HG03196 (cell line): ENCODE data around the gene KAZN.

Experiments used
- ATAC-seq: cut with Tn5 transposase; IDR thresholded peaks from one replicate; pipeline ENCODE4 v1.9.1; 2021; ENCODE audit not compliant: unreplicated experiment

KAZN gene

DNA sequence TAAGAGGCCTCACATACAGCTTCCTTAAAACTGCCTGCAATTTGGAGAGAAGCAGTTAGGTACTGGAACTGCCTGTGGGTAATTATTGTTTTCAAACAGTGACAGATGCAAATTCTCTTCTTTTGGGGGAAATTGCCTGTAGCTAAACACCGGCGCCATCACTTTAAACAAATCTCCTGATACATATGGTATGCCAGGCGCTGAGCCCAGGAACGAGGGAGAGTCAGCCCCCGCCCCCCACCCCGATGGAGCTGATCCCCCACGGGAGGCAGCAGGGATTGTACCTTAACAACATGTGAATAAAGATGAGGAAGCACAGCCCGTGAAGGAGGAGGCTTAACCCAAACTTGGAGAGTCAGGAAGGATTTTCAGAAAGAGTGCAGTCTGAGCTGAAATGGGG lies 562.1 kb downstream of the KAZN start:
- ATAC-seq: no peak

DNA sequence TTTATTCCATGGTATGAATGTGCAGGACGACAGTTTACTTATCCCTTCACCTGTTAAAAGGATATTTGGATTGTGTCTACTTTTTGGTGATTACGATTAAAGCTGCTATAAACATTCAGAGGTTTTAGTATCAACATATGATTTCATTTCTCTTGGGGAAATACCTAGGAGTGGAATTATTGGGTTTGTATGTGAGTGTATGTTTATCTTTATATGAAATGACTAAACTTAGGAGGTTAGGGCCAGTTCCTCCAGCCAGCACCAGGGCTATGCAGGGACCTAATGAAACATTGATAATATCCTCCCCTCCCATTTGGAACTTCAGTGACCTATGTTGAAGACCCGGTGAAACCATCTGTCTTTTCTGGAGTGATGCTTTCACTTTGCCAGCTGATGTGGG lies 568.9 kb downstream of the KAZN start:
- no peak for ATAC-seq
